Right kidney (tissue), 1 donor: ENCODE results near the gene ERAL1.
"Not testable (repeated sequence)": the region's sequence is repeated elsewhere in the genome, so short reads cannot be mapped to it uniquely, and the experiment has no call there.

Experiments used
- DNase-seq: peaks from one replicate; pipeline ENCODE4 v3.0.0-alpha.2; 2016

Gene ERAL1

GRCh38 chr17:28848667-28849066, 6.1 kb upstream of the ERAL1 start:
- DNase-seq, result not testable (repeated sequence)

GRCh38 chr17:28849281-28849680, 5.5 kb upstream of the ERAL1 start:
- DNase-seq, result no peak

GRCh38 chr17:28853295-28853694, 1.5 kb upstream of the ERAL1 start:
- DNase-seq, result no peak

- no peak for DNase-seq
These were observed 492 bp downstream of the ERAL1 start for GRCh38 chr17:28855336-28855679.

- no peak for DNase-seq
These were observed 1.3 kb downstream of the ERAL1 start for GRCh38 chr17:28856028-28856574.

- DNase-seq, result no peak
These were observed 3.3 kb downstream of the ERAL1 start for GRCh38 chr17:28857905-28858800.

GRCh38 chr17:28858801-28859355, 4.1 kb downstream of the ERAL1 start:
- no peak for DNase-seq

- no peak for DNase-seq
These were observed 5.6 kb downstream of the ERAL1 start for GRCh38 chr17:28860363-28860808.

- DNase-seq, result no peak
These were observed 6.8 kb downstream of the ERAL1 start for GRCh38 chr17:28861393-28862203.

- no peak for DNase-seq
These were observed 7.7 kb downstream of the ERAL1 start for GRCh38 chr17:28862561-28862960.

GRCh38 chr17:28863953-28864352, 9.1 kb downstream of the ERAL1 start:
- DNase-seq, result no peak

GRCh38 chr17:28864991-28865849, 10.4 kb downstream of the ERAL1 start:
- DNase-seq, result no peak

GRCh38 chr17:28865946-28866752, 11.3 kb downstream of the ERAL1 start:
- no peak for DNase-seq

- no peak for DNase-seq
These were observed 12.5 kb downstream of the ERAL1 start for GRCh38 chr17:28867276-28867675.

- no peak for DNase-seq
These were observed 16.3 kb downstream of the ERAL1 start for GRCh38 chr17:28871056-28871579.

GRCh38 chr17:28873839-28874238, 19.0 kb downstream of the ERAL1 start:
- no peak for DNase-seq

- DNase-seq, result no peak
These were observed 19.9 kb downstream of the ERAL1 start for GRCh38 chr17:28874750-28875149.

GRCh38 chr17:28875848-28876550, 21.2 kb downstream of the ERAL1 start:
- DNase-seq, result no peak

GRCh38 chr17:28877150-28877711, 22.4 kb downstream of the ERAL1 start:
- not testable (repeated sequence) for DNase-seq
